Neural cell (in vitro differentiated cells): Measurements from ENCODE around the gene PALM3.
"Not testable (repeated sequence)": the region's sequence is repeated elsewhere in the genome, so short reads cannot be mapped to it uniquely, and the experiment has no call there.

Experiments used
- CTCF ChIP-seq: fragments of 450-650 bp; IDR thresholded peaks from 2 replicates; pipeline ENCODE4 v1.5.1; 2014; ENCODE audit warnings: antibody characterized with exemption, mild to moderate bottlenecking, moderate library complexity; ENCODE audit not compliant: poor library complexity, severe bottlenecking
- EP300 ChIP-seq: fragments of 450-650 bp; conservative IDR thresholded peaks from 2 replicates; pipeline ENCODE4 v1.6.1; 2014; ENCODE audit warnings: antibody characterized with exemption, mild to moderate bottlenecking, moderate library complexity; ENCODE audit not compliant: poor library complexity, severe bottlenecking
- POLR2AphosphoS5 ChIP-seq: IDR thresholded peaks from 2 replicates; pipeline ENCODE4 v1.6.1; 2012

GRCh38 chr19:14050961-14051360, 10.9 kb downstream of the PALM3 start:
- TF ChIP-seq CTCF, EP300, POLR2AphosphoS5: not testable (repeated sequence)
